H1 (cell line): ENCODE results near the gene CCR9. TPM values are rescaled to one million over a fixed set of nuclear protein-coding genes. Genes with fewer than 3 reads are reported as not detected.

Source experiments
- CTCF ChIA-PET: fragments of 300-600 bp; sonication (Branson Sonifier 250); formaldehyde crosslinking; loops from one replicate; lab custom pipeline; 2021; ENCODE audit not compliant: partially characterized antibody; lab: Charles Lee
- POLR2A ChIA-PET: fragments of 300-600 bp; sonication (Branson Sonifier 250); formaldehyde crosslinking; loops from one replicate; lab custom pipeline; 2021; ENCODE audit warnings: inconsistent platforms; ENCODE audit not compliant: partially characterized antibody; lab: Charles Lee
- DNase-seq, 2 experiments: peaks; one replicate each; pipeline versions ENCODE4 v3.0.0 to v3.0.0-alpha.2; 2010 to 2022; ENCODE audit warnings: low spot score in 2 of 2, low read depth in 1 of 2, mixed read lengths in 1 of 2
- FAIRE-seq: peaks from 2 replicates; lab custom pipeline; 2011; peaks lifted over from hg19 to GRCh38; lab: Jason Lieb, UNC
- H2AFZ ChIP-seq: 2 replicates; pipeline ENCODE4 v1.8.1; 2012; ENCODE audit warnings: low read length, inconsistent platforms
- H2AK5ac ChIP-seq: 2 replicates; pipeline ENCODE4 v1.6.1; 2013; ENCODE audit warnings: low read depth, low read length
- H2BK120ac ChIP-seq: replicated peaks from 2 replicates; pipeline ENCODE3; 2013; ENCODE audit warnings: low read depth, low read length, inconsistent platforms
- H2BK12ac ChIP-seq: 2 replicates; pipeline ENCODE4 v1.6.1; 2013; ENCODE audit warnings: low read depth, low read length
- H2BK15ac ChIP-seq: 2 replicates; pipeline ENCODE4 v1.6.1; 2013; ENCODE audit warnings: low read length
- H2BK20ac ChIP-seq: 2 replicates; pipeline ENCODE4 v1.6.1; 2013; ENCODE audit warnings: low read length
- H2BK5ac ChIP-seq: 2 replicates; pipeline ENCODE4 v1.6.1; 2013; ENCODE audit warnings: low read depth, low read length
- H3K14ac ChIP-seq: 2 replicates; pipeline ENCODE4 v1.6.1; 2013; ENCODE audit warnings: inconsistent platforms; ENCODE audit not compliant: insufficient read length
- H3K18ac ChIP-seq: 2 replicates; pipeline ENCODE4 v1.6.1; 2013; ENCODE audit warnings: low read length; ENCODE audit errors: extremely low read depth
- H3K23ac ChIP-seq: 2 replicates; pipeline ENCODE4 v1.6.1; 2013; ENCODE audit warnings: inconsistent platforms; ENCODE audit not compliant: insufficient read length
- H3K23me2 ChIP-seq: 2 replicates; pipeline ENCODE4 v1.6.1; 2013; ENCODE audit warnings: low read depth, low read length
- H3K27ac ChIP-seq: 2 replicates; pipeline ENCODE4 v1.6.1; 2011; ENCODE audit warnings: low read depth, low read length, inconsistent platforms
- H3K27me3 ChIP-seq, 4 experiments: replicated peaks in 1 of 4; 1 replicate in 1 of 4; 2 replicates in 3 of 4; pipeline versions ENCODE4 v1.6.1 to v1.8.1; 2011 to 2013; ENCODE audit warnings: low read length in 3 of 4, mild to moderate bottlenecking in 3 of 4, inconsistent platforms in 2 of 4, mixed read lengths in 2 of 4, moderate library complexity in 1 of 4; ENCODE audit not compliant: control insufficient read depth in 3 of 4, insufficient read depth in 3 of 4; ENCODE audit errors: extremely low read depth in 1 of 4
- H3K36me3 ChIP-seq, 4 experiments: 2 replicates each; pipeline versions ENCODE4 v1.6.1 to v1.8.1; 2011 to 2013; ENCODE audit warnings: mild to moderate bottlenecking in 4 of 4, low read length in 3 of 4, moderate library complexity in 2 of 4, control low read depth in 1 of 4, inconsistent platforms in 1 of 4; ENCODE audit not compliant: insufficient read depth in 4 of 4, control insufficient read depth in 2 of 4
- H3K4ac ChIP-seq: replicated peaks from 2 replicates; pipeline ENCODE3; 2013; ENCODE audit warnings: low read length, low read depth, mixed read lengths, inconsistent platforms; ENCODE audit not compliant: insufficient read length
- H3K4me1 ChIP-seq, 4 experiments: replicated peaks in 1 of 4; 1 replicate in 1 of 4; 2 replicates in 3 of 4; pipeline versions ENCODE4 v1.6.1 to v1.8.1; 2011 to 2013; ENCODE audit warnings: low read length in 3 of 4, inconsistent platforms in 2 of 4, mixed read lengths in 1 of 4; ENCODE audit not compliant: insufficient read depth in 4 of 4, control insufficient read depth in 3 of 4
- H3K4me2 ChIP-seq, 2 experiments: 2 replicates each; pipeline versions ENCODE4 v1.6.1 to v1.8.1; 2011 to 2013; ENCODE audit warnings: low read depth in 2 of 2, low read length in 2 of 2, control low read depth in 1 of 2, inconsistent platforms in 1 of 2, mild to moderate bottlenecking in 1 of 2; ENCODE audit not compliant: insufficient read depth in 1 of 2
- H3K4me3 ChIP-seq, 4 experiments: fragments of 200-600, 300-600 bp in 1 of 4; sonication (generic), shearing (Covaris generic), sonication (Bioruptor Twin) in 1 of 4; 2 replicates each; pipeline versions ENCODE4 v1.5.1 to v1.8.1; 2011 to 2016; ENCODE audit warnings: low read length in 4 of 4, low read depth in 3 of 4, control low read depth in 2 of 4, inconsistent platforms in 2 of 4, mild to moderate bottlenecking in 2 of 4, mixed read lengths in 1 of 4, moderate library complexity in 1 of 4; ENCODE audit not compliant: insufficient read depth in 2 of 4; ENCODE audit errors: extremely low read depth in 1 of 4
- H3K56ac ChIP-seq: replicated peaks from 2 replicates; pipeline ENCODE3; 2013; ENCODE audit warnings: low read depth, mild to moderate bottlenecking, mixed read lengths, low read length, inconsistent platforms; ENCODE audit not compliant: insufficient read length
- H3K79me1 ChIP-seq: 2 replicates; pipeline ENCODE4 v1.6.1; 2013; ENCODE audit warnings: low read depth, low read length, control low read depth
- H3K79me2 ChIP-seq, 2 experiments: 2 replicates each; pipeline versions ENCODE4 v1.6.1 to v1.8.1; 2012 to 2013; ENCODE audit warnings: low read length in 2 of 2, mild to moderate bottlenecking in 2 of 2, inconsistent platforms in 1 of 2; ENCODE audit not compliant: insufficient read depth in 2 of 2, control insufficient read depth in 1 of 2
- H3K9ac ChIP-seq, 4 experiments: replicated peaks in 1 of 4; 1 replicate in 1 of 4; 2 replicates in 3 of 4; pipeline versions ENCODE4 v1.6.1 to v1.8.1; 2011 to 2013; ENCODE audit warnings: low read depth in 3 of 4, low read length in 3 of 4, control low read depth in 2 of 4, mild to moderate bottlenecking in 2 of 4, moderate library complexity in 2 of 4, inconsistent platforms in 1 of 4; ENCODE audit errors: extremely low read depth in 1 of 4
- H3K9me3 ChIP-seq, 2 experiments: 2 replicates each; pipeline versions ENCODE4 v1.6.1 to v1.8.1; 2012 to 2013; ENCODE audit warnings: mild to moderate bottlenecking in 2 of 2, moderate library complexity in 2 of 2, control low read depth in 1 of 2, inconsistent platforms in 1 of 2, low read depth in 1 of 2, low read length in 1 of 2, mixed read lengths in 1 of 2; ENCODE audit not compliant: insufficient read depth in 2 of 2
- H4K20me1 ChIP-seq, 2 experiments: replicated peaks in 1 of 2; 2 replicates each; pipeline versions ENCODE3 to v1.8.1; 2011 to 2013; ENCODE audit warnings: inconsistent platforms in 2 of 2, low read length in 2 of 2, mild to moderate bottlenecking in 1 of 2; ENCODE audit not compliant: insufficient read depth in 2 of 2, control insufficient read depth in 1 of 2
- H4K5ac ChIP-seq: 2 replicates; pipeline ENCODE4 v1.6.1; 2013; ENCODE audit warnings: low read length, low read depth, mixed read lengths, inconsistent platforms; ENCODE audit not compliant: insufficient read length
- H4K8ac ChIP-seq: 2 replicates; pipeline ENCODE4 v1.8.0; 2013; ENCODE audit warnings: mild to moderate bottlenecking, moderate library complexity, low read length, inconsistent platforms; ENCODE audit not compliant: insufficient read depth; ENCODE audit errors: extremely low read depth
- H4K91ac ChIP-seq: replicated peaks from 2 replicates; pipeline ENCODE3; 2013; ENCODE audit warnings: low read length, mixed read lengths, inconsistent platforms; ENCODE audit not compliant: insufficient read length
- CBX5 ChIP-seq: fragments of 300-800, 300-1000 bp; sonication (generic); IDR thresholded peaks from 2 replicates; pipeline ENCODE4 v1.7.1; 2016; ENCODE audit warnings: antibody characterized with exemption, low read length, low read depth
- CREB1 ChIP-seq: IDR thresholded peaks from 2 replicates; pipeline ENCODE4 v1.6.1; 2012; ENCODE audit warnings: inconsistent platforms
- CTBP2 ChIP-seq: IDR thresholded peaks from 2 replicates; pipeline ENCODE4 v1.7.0; 2011; ENCODE audit warnings: borderline replicate concordance, mild to moderate bottlenecking, moderate library complexity, mixed read lengths, low read length; ENCODE audit not compliant: insufficient read depth, insufficient read length
- EZH2 ChIP-seq: fragments of 200-600 bp; sonication (generic); IDR thresholded peaks from 2 replicates; pipeline ENCODE4 v1.7.1; 2012; ENCODE audit warnings: low read depth, mild to moderate bottlenecking, moderate library complexity, low read length, inconsistent platforms; ENCODE audit not compliant: severe bottlenecking
- FOSL1 ChIP-seq: IDR thresholded peaks from 2 replicates; pipeline ENCODE4 v1.6.1; 2011; ENCODE audit warnings: mild to moderate bottlenecking, low read depth, low read length, moderate library complexity; ENCODE audit not compliant: insufficient read depth
- HDAC6 ChIP-seq: IDR thresholded peaks from one replicate; pipeline ENCODE4 v1.7.1; 2012; ENCODE audit warnings: low read depth, mild to moderate bottlenecking, inconsistent platforms, low read length, moderate library complexity
- JUN ChIP-seq: IDR thresholded peaks from 2 replicates; pipeline ENCODE4 v1.6.1; 2011; ENCODE audit warnings: low read depth, mild to moderate bottlenecking, improper control_type of control experiment, low read length
- KDM1A ChIP-seq: fragments of 200-600, 300-600 bp; sonication (generic); IDR thresholded peaks from 2 replicates; pipeline ENCODE4 v1.7.1; 2016; ENCODE audit warnings: mild to moderate bottlenecking, low read length, borderline replicate concordance
- NRF1 ChIP-seq: IDR thresholded peaks from 2 replicates; pipeline ENCODE4 v1.6.1; 2011; ENCODE audit warnings: mild to moderate bottlenecking, low read depth, low read length, improper control_type of control experiment
- PHF8 ChIP-seq: fragments of 200-600 bp; sonication (generic); conservative IDR thresholded peaks from 2 replicates; pipeline ENCODE4 v1.7.1; 2012; ENCODE audit warnings: low read depth, mild to moderate bottlenecking, inconsistent platforms, low read length, moderate library complexity
- RXRA ChIP-seq: IDR thresholded peaks from 2 replicates; pipeline ENCODE4 v1.6.1; 2011; ENCODE audit warnings: low read depth, mild to moderate bottlenecking, low read length, moderate library complexity; ENCODE audit not compliant: insufficient read depth
- ZNF274 ChIP-seq: IDR thresholded peaks from 2 replicates; pipeline ENCODE4 v1.7.0; 2012; ENCODE audit warnings: low read length, borderline replicate concordance; ENCODE audit errors: extremely low read depth
- WGBS, 2 experiments: shearing (Covaris generic) in 1 of 2; methylation state at CpG; one replicate each; pipeline versions ENCODE4 v1.1.6 to v1.1.7; 2013 to 2015; ENCODE audit warnings: low lambda C conversion rate in 2 of 2, mixed read lengths in 2 of 2, inconsistent platforms in 1 of 2, low coverage in 1 of 2, missing lambda C conversion rate in 1 of 2; ENCODE audit not compliant: insufficient replicate concordance in 2 of 2, insufficient coverage in 1 of 2, insufficient read length in 1 of 2; ENCODE audit errors: extremely low coverage in 1 of 2, missing lambda C conversion rate in 1 of 2; 5-methylcytosine and 5-hydroxymethylcytosine counted together
- polyA plus RNA-seq, 7 experiments: library from polyadenylated mRNA; depleted of rRNA in 3 of 7; stranded (reverse) in 5 of 7; unstranded in 2 of 7; fragments of >200 nt in 5 of 7; fragments of 200-250 nt in 2 of 7; gene quantifications; 1 replicate in 5 of 7; 2 replicates in 1 of 7; 4 replicates in 1 of 7; pipeline versions ENCODE4 v1.2.1 to v1.2.3, GENCODE V29; 2011 to 2013; ENCODE audit warnings: missing spikeins in 2 of 7, mixed read lengths in 2 of 7
- total RNA-seq: library from RNA; stranded (reverse); fragmentation: NEBNext Ultra II Directional; extraction: Animal tissue kit (Norgen Biotek cat#: 25700); gene quantifications from 2 replicates; pipeline ENCODE4 v1.2.1, GENCODE V29; 2021
- TF ChIP-seq, protein P1 (sequence below): IDR thresholded peaks from 2 replicates; pipeline ENCODE4 v1.6.1; 2011; ENCODE audit warnings: low read length, improper control_type of control experiment

The CCR9 gene
- total and polyA plus RNA-seq, 2 of the 8 experiments (the other 6 are each of a cell fraction or from before 2014, with no cell fraction given) = not detected

DNA sequence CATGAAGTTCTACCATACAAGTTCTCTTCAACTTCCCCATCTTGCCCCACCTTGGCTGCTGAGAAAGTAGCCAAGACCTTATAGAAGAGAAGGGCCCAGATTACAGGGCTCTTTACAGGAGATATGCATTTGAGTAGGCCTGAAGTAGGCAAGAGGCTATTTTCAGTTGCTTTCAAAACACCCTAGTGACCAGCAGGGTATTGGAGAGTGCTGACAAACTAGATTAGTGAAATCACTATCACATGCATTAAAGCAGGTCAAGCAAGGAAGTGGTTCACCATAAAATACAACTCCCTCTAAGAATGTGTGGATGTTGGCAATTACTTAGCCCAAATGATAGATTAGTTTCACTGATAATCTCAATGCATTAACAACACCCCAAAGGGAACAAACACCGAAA, 41.7 kb upstream of the CCR9 start:
- peaks cover 8% of the 10 kb centered on the region; the same call in 1 of the 2 replicates for H3K23me2 ChIP-seq
- H3K4me3 ChIP-seq = no peak overlapping the region
- peaks cover 0 to 3% (median 2%) of the 10 kb centered on the region in 4 experiments; a peak in 3 of 7 replicates for H3K4me1 ChIP-seq
- CTCF ChIA-PET = interaction anchor here (1.0 to 2.7 kb wide), 3 partner anchors 10 to 94 kb away, joined by 3 to 6 read pairs (median 4); no protein-coding TSS in a partner anchor
- no peak overlapping the region for H3K9ac ChIP-seq
- no peaks in the 10 kb centered on the region for H3K79me2 ChIP-seq
- no peak overlapping the region for H2BK120ac ChIP-seq
- H2BK20ac ChIP-seq = no peak overlapping the region
- no peak overlapping the region for H3K27ac ChIP-seq
- H2AFZ ChIP-seq = no peak overlapping the region
- no peak overlapping the region for H4K5ac ChIP-seq
- no peaks in the 10 kb centered on the region for H4K20me1 ChIP-seq
- no peak for TF ChIP-seq RXRA
- TF ChIP-seq EZH2 = no peak
- no peak for TF ChIP-seq HDAC6
- TF ChIP-seq CREB1 = no peak
- no peak for TF ChIP-seq PHF8
- no peak for TF ChIP-seq FOSL1
- no peak for TF ChIP-seq JUN
- no peak for TF ChIP-seq CTBP2
- TF ChIP-seq KDM1A = no peak
- no peak for TF ChIP-seq ZNF274
- no peak for TF ChIP-seq NRF1
- TF ChIP-seq, protein P1, sequence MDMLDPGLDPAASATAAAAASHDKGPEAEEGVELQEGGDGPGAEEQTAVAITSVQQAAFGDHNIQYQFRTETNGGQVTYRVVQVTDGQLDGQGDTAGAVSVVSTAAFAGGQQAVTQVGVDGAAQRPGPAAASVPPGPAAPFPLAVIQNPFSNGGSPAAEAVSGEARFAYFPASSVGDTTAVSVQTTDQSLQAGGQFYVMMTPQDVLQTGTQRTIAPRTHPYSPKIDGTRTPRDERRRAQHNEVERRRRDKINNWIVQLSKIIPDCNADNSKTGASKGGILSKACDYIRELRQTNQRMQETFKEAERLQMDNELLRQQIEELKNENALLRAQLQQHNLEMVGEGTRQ = no peak
- no peak for TF ChIP-seq CBX5
- TF ChIP-seq, all 59 proteins: peak for 0
- no peak overlapping the region for H2BK15ac ChIP-seq
- no peak overlapping the region for H3K14ac ChIP-seq
- DNase-seq = no peak
- POLR2A ChIA-PET = no interaction called here
- H2BK12ac ChIP-seq = no peak overlapping the region
- H3K18ac ChIP-seq = no peak overlapping the region
- no peak overlapping the region for H2AK5ac ChIP-seq
- H3K4ac ChIP-seq = no peak overlapping the region
- WGBS, 2 experiments = 86% methylated on average over 1 of the region's 1 CpG; no CpG with 5 or more reads in 1 of the 2 experiments
- H3K4me2 ChIP-seq = no peak overlapping the region
- no peak overlapping the region for H4K8ac ChIP-seq
- FAIRE-seq = no peak
- H2BK5ac ChIP-seq = no peak overlapping the region
- no peak overlapping the region for H4K91ac ChIP-seq
- H3K27me3 ChIP-seq = peaks cover 0 to 19% (median 4%) of the 10 kb centered on the region in 4 experiments; a peak in 4 of 7 replicates
- no peaks in the 10 kb centered on the region for H3K36me3 ChIP-seq
- no peaks in the 10 kb centered on the region for H3K79me1 ChIP-seq
- no peaks in the 10 kb centered on the region for H3K9me3 ChIP-seq
- no peak overlapping the region for H3K23ac ChIP-seq
- no peak overlapping the region for H3K56ac ChIP-seq
